HCT116 (cell line): ENCODE results near the gene ATXN1. TPM values are rescaled to one million over a fixed set of nuclear protein-coding genes. Genes with fewer than 3 reads are reported as not detected.

Experiments used
- ATAC-seq: fragments of 200-7000 bp; cut with Tn5 transposase; 2 replicates; pipeline ENCODE4 v1.9.1; 2020; ENCODE audit warnings: mild to moderate bottlenecking, moderate library complexity
- BruUV-seq: library from RNA; stranded (reverse); fragments of 400-500 nt; replicated peaks from 2 replicates; lab custom pipeline; 2021; lab: Mats Ljungman, UMichigan
- CTCF ChIA-PET: fragments of 300-600 bp; sonication (Branson Sonifier 250); formaldehyde crosslinking; loops from one replicate; lab custom pipeline; 2021; ENCODE audit warnings: antibody characterized with exemption; lab: Charles Lee
- POLR2A ChIA-PET: fragments of 300-600, 350-600 bp; sonication (Branson Sonifier 250); formaldehyde crosslinking; loops from one replicate; lab custom pipeline; 2021; ENCODE audit warnings: antibody characterized with exemption; lab: Charles Lee
- RAD21 ChIA-PET, 2 experiments: fragments of 300-600 bp; sonication (Branson Sonifier 250); formaldehyde crosslinking; loops; one replicate each; lab custom pipeline; 2023; ENCODE audit warnings: low total read pairs in 2 of 2; ENCODE audit not compliant: uncharacterized antibody in 2 of 2, unreplicated experiment in 2 of 2, low non-redundant PET in 1 of 2; lab: Charles Lee
- DNase-seq: peaks from one replicate; pipeline ENCODE4 v3.0.0-alpha.2; 2010; ENCODE audit warnings: low read depth, low spot score
- H2AFZ ChIP-seq: fragments of 200-600 bp; shearing (Covaris generic), sonication (generic); 2 replicates; pipeline ENCODE4 v1.6.1; 2017; ENCODE audit warnings: low read depth, mixed run types, mixed read lengths, antibody characterized with exemption, low read length; ENCODE audit not compliant: poor library complexity, severe bottlenecking
- H3K27ac ChIP-seq: 2 replicates; pipeline ENCODE4 v1.5.1; 2012; ENCODE audit warnings: low read depth, low read length
- H3K27me3 ChIP-seq: fragments of 200-600 bp; sonication (generic); 2 replicates; pipeline ENCODE4 v1.6.1; 2016; ENCODE audit warnings: mixed run types, low read length, mixed read lengths; ENCODE audit not compliant: insufficient read depth
- H3K36me3 ChIP-seq, 2 experiments: fragments of 200-500 bp in 1 of 2; fragments of 200-600 bp in 1 of 2; sonication (Bioruptor generic) in 1 of 2; sonication (generic) in 1 of 2; 2 replicates each; pipeline versions ENCODE4 v1.5.1 to v1.6.1; 2014 to 2016; ENCODE audit warnings: low read length in 2 of 2, inconsistent platforms in 1 of 2, mixed read lengths in 1 of 2, mixed run types in 1 of 2; ENCODE audit not compliant: insufficient read depth in 2 of 2, control insufficient read depth in 1 of 2
- H3K4me1 ChIP-seq, 2 experiments: fragments of 200-600 bp in 1 of 2; sonication (generic) in 1 of 2; 2 replicates each; pipeline versions ENCODE4 v1.5.1 to v1.6.1; 2012 to 2017; ENCODE audit warnings: low read length in 2 of 2, inconsistent platforms in 1 of 2, mild to moderate bottlenecking in 1 of 2, mixed read lengths in 1 of 2, mixed run types in 1 of 2, moderate library complexity in 1 of 2; ENCODE audit not compliant: insufficient read depth in 2 of 2, control insufficient read depth in 1 of 2
- H3K4me2 ChIP-seq: fragments of 200-600 bp; sonication (generic); 2 replicates; pipeline ENCODE4 v1.6.1; 2017; ENCODE audit warnings: mixed run types, low read length, mixed read lengths
- H3K4me3 ChIP-seq, 2 experiments: fragments of 200-600 bp in 1 of 2; sonication (generic) in 1 of 2; replicated peaks in 1 of 2; 2 replicates each; pipeline ENCODE4 v1.5.1; 2011 to 2016; ENCODE audit warnings: low read length in 2 of 2, control low read depth in 1 of 2, low read depth in 1 of 2, mild to moderate bottlenecking in 1 of 2, mixed read lengths in 1 of 2, mixed run types in 1 of 2
- H3K79me2 ChIP-seq: fragments of 200-600 bp; sonication (generic); 2 replicates; pipeline ENCODE4 v1.6.1; 2017; ENCODE audit warnings: mild to moderate bottlenecking, mixed run types, low read length, moderate library complexity, mixed read lengths; ENCODE audit not compliant: insufficient read depth
- H3K9ac ChIP-seq: fragments of 200-600 bp; sonication (generic); 2 replicates; pipeline ENCODE4 v1.6.1; 2016; ENCODE audit warnings: low read length, mixed read lengths
- H3K9me2 ChIP-seq: fragments of 200-600 bp; sonication (generic), shearing (Covaris generic); 2 replicates; pipeline ENCODE4 v1.6.1; 2017; ENCODE audit warnings: mixed run types, mild to moderate bottlenecking, moderate library complexity; ENCODE audit not compliant: insufficient read depth
- H3K9me3 ChIP-seq, 2 experiments: fragments of 200-500 bp in 1 of 2; fragments of 200-600 bp in 1 of 2; sonication (Bioruptor generic) in 1 of 2; sonication (generic) in 1 of 2; 2 replicates each; pipeline ENCODE4 v1.6.1; 2014 to 2017; ENCODE audit warnings: low read length in 2 of 2, mixed read lengths in 2 of 2, inconsistent platforms in 1 of 2, low read depth in 1 of 2, mild to moderate bottlenecking in 1 of 2, mixed run types in 1 of 2, moderate library complexity in 1 of 2; ENCODE audit not compliant: control insufficient read depth in 1 of 2, insufficient read depth in 1 of 2
- H4K20me1 ChIP-seq: fragments of 200-600 bp; sonication (generic), shearing (Covaris generic); 2 replicates; pipeline ENCODE4 v1.6.1; 2017; ENCODE audit warnings: mixed run types, mild to moderate bottlenecking, moderate library complexity; ENCODE audit not compliant: insufficient read depth
- CEBPB ChIP-seq: IDR thresholded peaks from 2 replicates; pipeline ENCODE4 v1.6.1; 2012; ENCODE audit warnings: low read depth
- CTCF ChIP-seq, 3 experiments: fragments of 200-600 bp in 1 of 3; sonication (generic) in 1 of 3; IDR thresholded peaks in 2 of 3; conservative IDR thresholded peaks in 1 of 3; 2 replicates each; pipeline ENCODE4 v1.5.1; 2012 to 2017; ENCODE audit warnings: low read depth in 2 of 3, low read length in 2 of 3, antibody characterized with exemption in 1 of 3, borderline replicate concordance in 1 of 3, control low read depth in 1 of 3, mild to moderate bottlenecking in 1 of 3, mixed read lengths in 1 of 3, mixed run types in 1 of 3, moderate library complexity in 1 of 3; ENCODE audit not compliant: insufficient read depth in 1 of 3
- EGR1 ChIP-seq: IDR thresholded peaks from 2 replicates; pipeline ENCODE4 v1.6.1; 2012; ENCODE audit warnings: low read depth
- ELF1 ChIP-seq: IDR thresholded peaks from 2 replicates; pipeline ENCODE4 v1.6.1; 2012; ENCODE audit warnings: low read depth, borderline replicate concordance
- EZH2 ChIP-seq: fragments of 200-600 bp; sonication (generic); IDR thresholded peaks from 2 replicates; pipeline ENCODE4 v1.6.1; 2017; ENCODE audit warnings: antibody characterized with exemption, mixed run types
- EZH2phosphoT487 ChIP-seq: fragments of 200-600 bp; IDR thresholded peaks from 2 replicates; pipeline ENCODE4 v1.6.1; 2018; ENCODE audit warnings: antibody characterized with exemption, borderline replicate concordance
- POLR2A ChIP-seq: IDR thresholded peaks from 2 replicates; pipeline ENCODE4 v1.7.0; 2011; ENCODE audit warnings: borderline replicate concordance; ENCODE audit not compliant: insufficient read depth, insufficient read length; ENCODE audit errors: extremely low read depth
- POLR2AphosphoS5 ChIP-seq: IDR thresholded peaks from 2 replicates; pipeline ENCODE4 v1.6.1; 2011; ENCODE audit warnings: mild to moderate bottlenecking, low read depth, low read length, moderate library complexity
- RAD21 ChIP-seq: IDR thresholded peaks from 2 replicates; pipeline ENCODE4 v1.6.1; 2012; ENCODE audit warnings: low read depth, mild to moderate bottlenecking
- SIN3A ChIP-seq: IDR thresholded peaks from 2 replicates; pipeline ENCODE4 v1.6.1; 2012; ENCODE audit warnings: low read depth
- SP1 ChIP-seq: IDR thresholded peaks from 2 replicates; pipeline ENCODE4 v1.6.1; 2012; ENCODE audit warnings: low read depth
- SRF ChIP-seq: IDR thresholded peaks from 2 replicates; pipeline ENCODE4 v1.6.1; 2012; ENCODE audit warnings: low read depth
- TCF7L2 ChIP-seq: IDR thresholded peaks from 2 replicates; pipeline ENCODE4 v1.7.0; 2011; ENCODE audit warnings: borderline replicate concordance, inconsistent platforms; ENCODE audit not compliant: insufficient read depth, insufficient read length; ENCODE audit errors: extremely low read depth
- YY1 ChIP-seq: IDR thresholded peaks from 2 replicates; pipeline ENCODE4 v1.6.1; 2011; ENCODE audit warnings: low read length, low read depth, moderate library complexity, mild to moderate bottlenecking; ENCODE audit not compliant: insufficient replicate concordance; ENCODE audit errors: extremely low read depth
- ZFX ChIP-seq: fragments of 450-650 bp; IDR thresholded peaks from 2 replicates; pipeline ENCODE4 v1.6.1; 2017
- ZNF274 ChIP-seq: fragments of 200-500 bp; sonication (Bioruptor generic); IDR thresholded peaks from 2 replicates; pipeline ENCODE4 v1.6.1; 2014; ENCODE audit warnings: mild to moderate bottlenecking, low read depth, low read length, inconsistent platforms
- intact Hi-C: fragments of 100-400 bp; cut with micrococcal nuclease; formaldehyde crosslinking; loops from 2 replicates; pipeline ENCODE4 v1.10.0; 2022
- total RNA-seq: library from RNA; stranded (reverse); gene quantifications from one replicate; pipeline ENCODE4 v1.2.1, GENCODE V29; 2021; ENCODE audit not compliant: unreplicated experiment
- TF ChIP-seq, protein P1 (sequence below): IDR thresholded peaks from 2 replicates; pipeline ENCODE4 v1.6.1; 2012; ENCODE audit warnings: low read depth

The ATXN1 gene
- total RNA-seq, 1 experiment from 2014 or later: 21.0 TPM

DNA sequence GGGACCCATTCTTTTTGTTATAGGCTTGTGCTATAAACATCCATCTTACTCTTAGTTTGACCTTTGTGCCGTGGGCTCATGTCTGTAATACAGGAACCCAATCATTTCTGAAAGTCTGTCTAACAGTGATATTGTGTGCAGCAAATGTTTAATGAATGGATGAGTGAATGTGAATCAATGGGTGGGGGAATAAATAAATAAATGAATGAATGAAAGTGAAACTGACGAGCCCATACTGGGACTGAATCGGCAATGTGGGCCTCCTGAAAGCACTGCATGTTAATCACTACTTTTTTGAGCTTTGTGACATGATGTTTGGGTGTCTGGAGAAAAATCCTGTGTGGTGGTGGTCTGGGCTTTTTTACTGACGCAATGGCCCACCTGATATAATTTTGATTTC lies 347.9 kb downstream of the ATXN1 start:
- Histone ChIP-seq H3K36me3 (no peaks in the 10 kb centered on the region), H3K9me2 (no peaks in the 10 kb centered on the region), H3K9ac (no peak overlapping the region), H3K9me3 (no peaks in the 10 kb centered on the region), H3K27ac (no peak overlapping the region), H3K79me2 (no peaks in the 10 kb centered on the region), H4K20me1 (no peaks in the 10 kb centered on the region), H2AFZ (no peak overlapping the region), H3K4me2 (no peak overlapping the region), H3K4me3 (no peak overlapping the region), H3K4me1 (peaks cover 0 to 12% of the 10 kb centered on the region in 2 experiments; a peak in 1 of 4 replicates), H3K27me3 (no peaks in the 10 kb centered on the region)
- CTCF ChIA-PET: no interaction called here
- DNase-seq (no peak), ATAC-seq (no peak)
- intact Hi-C loops: no loop called here
- POLR2A ChIA-PET: no interaction called here
- RAD21 ChIA-PET: no interaction called here
- TF ChIP-seq YY1 (no peak), SP1 (no peak), CTCF (IDR thresholded peaks at IDR 0.05 in 2 of 3, conservative IDR thresholded peaks at IDR 0.05 in 1 of 3; ENCODE audit: borderline replicate concordance in 1 of 3, insufficient read depth in 1 of 3, low read depth in 2 of 3, low read length in 2 of 3) (no peak), ELF1 (no peak), ZFX (no peak), EZH2 (no peak), POLR2A (no peak), EGR1 (no peak), RAD21 (no peak), POLR2AphosphoS5 (no peak), EZH2phosphoT487 (no peak), SRF (no peak), CEBPB (no peak), ZNF274 (no peak), SIN3A (no peak), TCF7L2 (no peak)
- TF ChIP-seq, protein P1, sequence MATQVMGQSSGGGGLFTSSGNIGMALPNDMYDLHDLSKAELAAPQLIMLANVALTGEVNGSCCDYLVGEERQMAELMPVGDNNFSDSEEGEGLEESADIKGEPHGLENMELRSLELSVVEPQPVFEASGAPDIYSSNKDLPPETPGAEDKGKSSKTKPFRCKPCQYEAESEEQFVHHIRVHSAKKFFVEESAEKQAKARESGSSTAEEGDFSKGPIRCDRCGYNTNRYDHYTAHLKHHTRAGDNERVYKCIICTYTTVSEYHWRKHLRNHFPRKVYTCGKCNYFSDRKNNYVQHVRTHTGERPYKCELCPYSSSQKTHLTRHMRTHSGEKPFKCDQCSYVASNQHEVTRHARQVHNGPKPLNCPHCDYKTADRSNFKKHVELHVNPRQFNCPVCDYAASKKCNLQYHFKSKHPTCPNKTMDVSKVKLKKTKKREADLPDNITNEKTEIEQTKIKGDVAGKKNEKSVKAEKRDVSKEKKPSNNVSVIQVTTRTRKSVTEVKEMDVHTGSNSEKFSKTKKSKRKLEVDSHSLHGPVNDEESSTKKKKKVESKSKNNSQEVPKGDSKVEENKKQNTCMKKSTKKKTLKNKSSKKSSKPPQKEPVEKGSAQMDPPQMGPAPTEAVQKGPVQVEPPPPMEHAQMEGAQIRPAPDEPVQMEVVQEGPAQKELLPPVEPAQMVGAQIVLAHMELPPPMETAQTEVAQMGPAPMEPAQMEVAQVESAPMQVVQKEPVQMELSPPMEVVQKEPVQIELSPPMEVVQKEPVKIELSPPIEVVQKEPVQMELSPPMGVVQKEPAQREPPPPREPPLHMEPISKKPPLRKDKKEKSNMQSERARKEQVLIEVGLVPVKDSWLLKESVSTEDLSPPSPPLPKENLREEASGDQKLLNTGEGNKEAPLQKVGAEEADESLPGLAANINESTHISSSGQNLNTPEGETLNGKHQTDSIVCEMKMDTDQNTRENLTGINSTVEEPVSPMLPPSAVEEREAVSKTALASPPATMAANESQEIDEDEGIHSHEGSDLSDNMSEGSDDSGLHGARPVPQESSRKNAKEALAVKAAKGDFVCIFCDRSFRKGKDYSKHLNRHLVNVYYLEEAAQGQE: no peak
- BruUV-seq: no TSS peak
